CD4-positive, alpha-beta T cell treated with Interleukin-17A for 4 hours (primary cell): ENCODE results near the gene C2CD3.

Source experiments
- DNase-seq: peaks from one replicate; pipeline ENCODE4 v3.0.0-alpha.2; 2020; ENCODE audit warnings: mixed read lengths

C2CD3 gene, protein sequence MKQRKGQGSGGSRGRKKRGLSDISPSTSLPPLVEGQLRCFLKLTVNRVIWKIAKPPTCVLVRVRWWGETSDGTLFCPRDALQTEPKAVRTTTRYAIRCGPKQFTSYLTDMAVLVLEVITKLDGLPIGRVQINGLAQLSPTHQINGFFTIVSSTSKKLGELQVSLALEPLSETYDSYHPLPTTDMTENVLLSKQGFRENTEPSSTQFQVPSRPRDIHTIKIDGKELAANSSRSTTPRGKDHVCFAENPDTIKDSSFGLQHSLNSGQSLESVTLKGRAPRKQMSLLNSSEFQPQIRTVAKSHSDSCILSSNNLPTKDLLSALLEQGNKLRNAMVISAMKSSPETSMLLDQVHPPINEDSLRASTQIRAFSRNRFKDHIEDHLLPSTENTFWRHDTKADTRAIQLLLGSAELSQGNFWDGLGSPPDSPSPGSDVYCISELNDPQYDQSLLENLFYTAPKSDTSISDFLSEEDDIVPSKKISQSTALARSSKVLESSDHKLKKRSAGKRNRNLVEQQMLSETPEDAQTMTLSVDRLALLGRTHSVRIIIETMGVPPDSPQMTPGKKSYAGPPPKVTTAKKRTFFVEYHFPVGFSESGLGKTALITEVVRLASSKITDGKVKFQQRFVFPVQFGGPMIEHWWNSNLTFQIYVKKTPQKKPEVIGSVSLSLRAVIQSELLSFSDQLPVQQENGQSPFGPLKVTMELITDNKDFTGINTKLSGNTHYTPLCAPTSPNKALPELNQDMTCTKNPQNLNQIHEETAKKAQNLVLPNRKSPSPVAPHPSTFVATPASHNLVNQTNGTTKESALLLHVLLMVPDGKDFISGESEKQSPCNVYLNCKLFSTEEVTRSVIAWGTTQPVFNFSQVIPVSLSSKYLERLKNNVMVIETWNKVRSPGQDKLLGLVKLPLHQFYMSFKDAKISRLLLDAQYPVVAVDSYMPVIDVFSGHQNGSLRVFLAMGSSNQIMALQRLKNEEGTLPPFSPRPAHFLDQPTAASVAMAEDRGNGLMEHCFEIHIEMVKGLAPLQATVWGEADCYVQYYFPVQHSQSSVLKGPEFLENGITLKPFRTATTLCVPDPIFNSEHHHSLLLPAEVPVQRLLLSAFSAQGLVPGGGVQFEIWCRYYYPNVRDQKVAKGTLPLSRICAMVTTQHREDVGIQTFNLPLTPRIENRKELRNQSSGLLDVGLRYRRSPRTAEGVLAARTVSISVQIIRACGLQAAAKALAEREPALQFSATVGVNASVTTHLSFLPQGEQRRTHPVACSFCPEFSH (N-terminal part only)

DNA sequence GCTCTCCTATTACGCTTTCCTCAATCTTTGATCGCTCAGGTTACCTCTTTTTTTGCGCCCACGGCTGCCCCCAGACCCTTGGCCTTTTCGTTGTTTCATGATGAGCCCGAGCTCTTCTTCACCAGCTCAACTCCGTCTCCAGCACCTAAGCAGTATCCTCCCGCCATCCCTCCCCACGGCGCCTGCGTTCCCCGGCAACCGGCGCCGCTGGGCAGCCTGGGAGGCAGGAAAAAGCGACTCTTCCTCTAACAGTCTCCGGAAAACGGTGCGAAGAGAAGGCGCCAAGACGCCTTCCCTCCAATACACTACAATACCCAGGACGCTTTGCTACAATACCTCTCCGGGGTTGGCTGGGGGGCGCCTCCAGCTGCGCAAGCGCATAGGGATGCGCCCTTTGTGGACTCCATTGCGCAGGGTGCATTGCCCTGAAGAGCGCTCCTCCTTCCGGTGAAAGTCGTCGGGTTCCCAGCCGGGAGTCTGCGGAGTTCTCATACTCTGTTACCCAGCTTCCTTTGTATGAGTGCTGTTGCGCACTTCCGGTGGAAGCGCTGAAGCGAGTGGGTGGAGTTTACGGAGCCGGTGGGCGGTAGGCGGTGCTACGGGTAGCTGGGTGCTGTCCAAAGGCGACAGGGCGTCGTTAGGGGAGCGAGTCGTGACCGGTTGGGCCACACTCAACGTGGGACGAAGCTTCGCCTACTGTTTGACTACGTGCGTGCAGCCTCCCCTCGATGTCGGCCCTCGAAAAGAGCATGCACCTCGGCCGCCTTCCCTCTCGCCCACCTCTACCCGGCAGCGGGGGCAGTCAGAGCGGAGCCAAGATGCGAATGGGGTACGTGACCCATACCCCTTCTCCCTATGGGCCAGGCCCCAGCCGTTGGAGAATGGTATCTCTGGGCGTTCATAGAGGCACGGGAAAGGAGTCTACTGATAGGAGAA, at the start of gene C2CD3, which contains the start of gene PPME1:
Gene C2CD3 (minus strand): TSS at position 309 of the 936 bp plus-strand sequence. CDS start 210 bp downstream, at position 99.
Gene PPME1 (plus strand): TSS at position 596 of the 936 bp plus-strand sequence. CDS start 133 bp downstream, at position 729.
- peak; percentile 96 for DNase-seq

DNA sequence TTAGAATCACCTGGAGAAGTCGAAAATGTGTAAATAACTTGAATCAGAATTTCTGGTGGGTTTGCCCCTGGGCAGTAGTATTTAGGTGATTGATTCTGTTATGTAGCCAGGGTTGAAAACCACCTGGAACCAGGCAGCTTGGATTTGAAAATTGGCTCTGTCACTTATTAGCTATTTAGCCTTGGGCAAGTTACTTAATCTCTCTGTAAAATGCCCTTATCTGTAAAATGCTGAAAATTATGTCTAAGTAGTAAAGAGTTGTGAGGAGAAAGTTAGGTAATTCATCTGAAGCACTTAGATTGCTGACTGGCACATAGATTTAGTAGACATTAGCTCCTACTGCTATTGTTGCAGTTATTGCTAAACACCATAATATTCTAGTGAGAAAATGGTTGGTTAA, 49.6 kb upstream of the C2CD3 start:
- DNase-seq: no peak

DNA sequence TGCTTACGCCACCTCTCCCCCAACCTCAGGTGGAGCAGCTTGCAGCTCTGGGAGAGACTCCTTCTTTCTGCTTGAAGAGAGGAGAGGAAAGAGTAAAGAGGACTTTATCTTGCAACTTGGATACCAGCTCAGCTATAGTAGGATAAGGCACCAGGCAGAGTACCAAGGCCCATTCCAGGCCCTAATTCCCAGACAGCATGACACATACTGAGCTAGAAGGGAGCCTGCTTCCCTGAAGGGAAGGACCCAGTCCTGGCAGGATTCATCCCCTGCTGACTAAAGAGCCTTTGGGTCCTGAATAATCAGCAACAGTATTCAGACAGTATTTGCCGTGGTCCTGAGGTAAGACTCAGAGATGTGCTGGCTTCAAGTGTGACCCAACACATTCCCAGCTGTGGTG, 41.7 kb upstream of the C2CD3 start:
- DNase-seq: no peak

DNA sequence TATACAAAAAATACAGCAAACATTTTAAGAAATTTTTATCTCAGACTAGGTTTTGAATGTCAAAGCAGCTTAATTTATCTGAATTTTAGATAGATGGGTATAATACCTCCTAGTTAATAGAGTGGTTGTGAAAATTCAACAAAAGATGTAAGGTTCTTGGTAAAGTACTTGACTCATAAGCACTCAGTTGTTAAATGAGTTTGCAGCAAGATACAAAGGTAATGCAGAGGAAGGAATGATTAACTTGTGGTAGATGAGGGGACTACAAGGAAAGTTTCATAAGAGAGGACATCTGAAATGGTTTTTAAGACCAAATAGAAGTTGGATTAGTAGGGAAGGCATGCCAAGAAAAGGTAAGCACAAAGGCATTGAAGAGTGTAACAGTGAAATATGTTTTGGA, 37.7 kb upstream of the C2CD3 start:
- DNase-seq: no peak

DNA sequence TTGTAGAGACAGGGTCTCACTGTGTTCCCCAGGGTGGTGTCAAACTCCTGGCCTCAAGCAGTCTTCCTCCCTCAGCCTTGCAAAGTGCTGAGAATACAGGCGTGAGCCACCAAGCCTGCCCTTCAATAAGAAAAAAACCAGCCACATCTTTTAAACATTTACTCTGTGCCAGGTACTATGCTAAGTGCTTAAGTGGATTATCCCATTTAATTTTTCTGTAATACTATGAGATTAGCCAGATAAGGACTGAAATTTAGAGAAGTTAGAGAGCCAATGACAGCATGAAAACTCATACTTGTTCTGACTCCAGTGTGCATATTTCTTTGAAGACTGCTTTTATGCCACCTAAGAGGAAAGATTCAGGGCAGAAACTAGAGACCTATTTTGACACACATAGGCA, 35.9 kb upstream of the C2CD3 start:
- DNase-seq: no peak

DNA sequence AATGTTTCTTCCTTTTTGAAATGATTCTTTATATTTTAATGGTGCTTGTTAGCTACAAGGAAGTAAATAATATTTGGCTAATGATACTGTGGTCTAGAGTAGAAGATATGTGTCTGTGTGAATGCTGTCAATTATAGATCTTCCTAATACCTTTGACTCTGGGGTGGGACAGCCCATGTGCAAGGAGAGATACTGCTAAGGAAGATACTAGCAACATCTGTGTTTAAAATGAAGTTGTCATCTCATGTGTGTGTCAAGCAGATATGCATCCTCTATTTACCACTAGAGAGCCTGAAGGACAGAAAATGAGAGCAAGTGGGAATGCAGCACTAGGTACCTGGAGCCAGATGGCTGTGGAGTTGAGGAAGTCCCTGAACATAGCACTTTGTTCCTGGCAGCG, 34.4 kb upstream of the C2CD3 start:
- DNase-seq: no peak

DNA sequence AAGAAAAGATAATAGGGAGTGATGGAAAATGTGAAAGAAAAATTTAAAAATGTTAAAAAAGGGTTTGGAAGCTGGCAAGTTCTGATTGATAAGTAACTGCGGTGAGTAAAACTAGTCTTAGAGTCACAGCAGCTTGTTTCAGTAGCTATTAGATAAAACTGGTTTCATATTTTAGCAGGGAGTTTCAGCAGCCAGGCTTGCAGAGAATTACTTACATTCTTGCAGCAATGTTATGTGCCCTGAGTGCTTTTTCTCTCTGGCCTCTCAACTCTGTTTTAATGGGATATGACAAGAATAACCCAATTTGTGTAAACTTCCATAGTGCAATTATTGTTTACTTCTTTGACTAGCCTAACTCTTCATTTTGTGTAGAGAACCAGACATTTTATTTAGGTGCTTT, 33.9 kb upstream of the C2CD3 start:
- DNase-seq: no peak

DNA sequence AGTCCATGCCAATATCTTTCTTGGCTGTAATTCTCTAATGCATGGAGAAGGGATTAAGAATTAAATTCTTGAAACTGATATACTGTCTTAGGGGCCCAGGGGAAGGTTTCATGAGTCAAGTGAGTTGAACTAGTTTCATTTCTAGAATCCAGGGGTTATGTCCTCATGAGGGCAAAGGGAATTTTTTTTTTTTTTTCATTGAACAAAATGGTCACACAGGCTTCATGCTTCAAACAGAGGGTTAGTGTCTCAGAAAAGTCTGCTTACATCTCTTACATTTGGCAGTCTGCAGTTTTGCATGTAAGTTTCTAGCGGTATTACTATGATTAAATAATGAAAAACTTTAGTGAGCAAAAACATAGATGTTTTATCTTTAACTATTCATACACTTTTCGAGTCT, 33.2 kb upstream of the C2CD3 start:
- no peak for DNase-seq

DNA sequence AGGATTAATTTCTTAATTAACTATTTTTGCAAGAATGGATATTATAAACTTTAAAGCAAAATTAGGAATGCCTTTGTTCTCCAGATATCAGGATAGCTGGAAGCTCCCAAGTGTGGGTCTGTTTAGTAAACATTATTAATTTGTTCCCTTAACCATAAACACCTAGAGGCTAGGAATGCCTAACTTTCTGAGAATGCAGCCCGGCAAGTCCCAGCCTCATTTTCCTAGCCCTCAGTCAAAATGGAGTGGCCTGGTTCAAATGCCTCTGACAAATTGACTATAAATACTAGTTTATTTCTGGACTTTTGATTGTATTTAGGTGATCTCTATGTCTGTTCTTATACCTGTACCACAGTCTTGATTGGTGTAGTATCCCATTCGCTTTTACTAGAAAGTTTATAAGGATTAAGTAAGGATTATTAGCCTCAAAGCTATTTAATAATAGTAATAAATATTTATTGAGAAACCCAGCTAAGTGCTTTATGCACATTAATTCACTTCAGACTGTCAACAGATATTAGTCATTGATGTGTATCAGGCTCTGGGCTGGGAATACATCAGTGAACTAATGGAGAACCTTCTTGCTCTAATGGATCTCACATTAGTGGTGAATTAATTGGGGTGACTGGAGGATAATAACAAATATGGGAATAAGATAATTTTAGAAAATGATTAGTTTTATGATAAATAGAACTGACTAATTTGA, 26.1 kb upstream of the C2CD3 start:
- no peak for DNase-seq

DNA sequence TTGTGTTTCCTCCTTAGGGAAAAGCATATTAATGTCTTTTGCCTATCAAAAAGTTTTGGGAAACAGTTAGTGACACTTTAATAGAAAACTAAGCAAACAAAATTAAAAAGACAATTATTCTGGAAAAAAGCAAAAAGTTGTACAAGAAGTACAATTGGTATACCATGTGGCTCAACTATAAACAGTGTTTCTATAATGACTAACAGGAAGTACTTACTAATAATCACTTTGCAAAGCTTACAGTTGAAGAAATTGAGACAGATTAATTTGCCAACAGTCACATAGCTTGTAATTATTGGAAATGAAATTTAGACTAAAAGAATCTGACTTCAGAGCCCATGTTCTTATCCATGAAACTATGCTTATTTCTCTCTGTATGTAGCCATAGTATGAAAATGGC, 25.0 kb upstream of the C2CD3 start:
- no peak for DNase-seq

DNA sequence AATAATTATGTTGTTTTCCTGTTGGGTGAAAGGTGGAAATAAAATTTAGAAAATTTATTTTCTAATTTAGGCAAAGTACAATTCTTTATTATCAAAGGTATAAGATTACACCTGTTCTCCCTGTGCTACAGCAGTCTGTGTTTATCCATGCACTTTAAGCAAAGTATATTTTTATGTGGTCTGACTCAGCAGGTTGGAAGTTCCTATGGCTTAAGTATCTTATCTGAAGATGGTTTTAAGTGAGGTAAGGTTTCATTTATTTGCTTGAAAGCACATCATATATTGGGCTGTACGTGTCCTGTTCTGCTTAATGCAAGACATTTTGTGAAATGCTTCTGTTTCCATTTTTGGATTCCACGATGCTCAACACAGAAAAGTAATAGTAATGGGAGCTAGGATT, 14.9 kb upstream of the C2CD3 start:
- DNase-seq: no peak

DNA sequence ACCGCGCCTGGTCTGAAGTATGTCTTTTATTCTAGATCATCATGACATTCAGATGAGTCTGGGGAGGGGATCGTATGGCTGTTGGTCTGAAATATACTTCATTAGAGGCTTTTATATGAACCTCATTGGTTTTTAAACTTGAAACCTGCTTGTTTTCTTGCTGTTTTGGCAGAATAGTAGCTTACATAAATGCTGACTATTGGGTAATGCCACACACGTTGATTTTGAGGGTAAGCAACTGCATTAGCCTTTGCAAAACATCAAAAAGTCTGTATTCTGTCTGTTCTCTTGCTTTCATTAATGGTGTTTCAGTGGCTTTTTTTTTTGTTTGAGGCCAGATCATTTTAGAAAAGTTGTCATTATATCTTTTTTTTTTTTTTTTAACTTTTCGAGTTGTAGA, 14.5 kb upstream of the C2CD3 start:
- DNase-seq: no peak

DNA sequence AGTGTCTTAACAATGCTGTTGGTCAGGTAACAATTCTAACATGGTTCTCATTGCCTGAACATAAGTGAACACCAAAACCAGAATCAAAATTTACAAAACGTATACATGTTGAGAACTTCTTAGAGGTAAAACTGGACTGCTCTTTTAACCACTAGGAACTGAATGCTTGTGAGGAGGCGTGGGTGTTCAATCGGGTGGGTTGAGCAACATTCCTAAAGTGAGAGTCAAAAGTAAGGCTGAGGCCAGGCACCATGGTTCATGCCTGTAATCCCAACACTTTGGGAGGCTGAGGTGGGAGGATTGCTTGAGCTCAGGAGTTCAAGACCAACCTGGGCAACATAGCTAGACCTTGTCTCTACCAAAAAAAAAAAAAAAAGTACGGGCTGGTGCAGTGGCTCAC, 11.8 kb upstream of the C2CD3 start:
- DNase-seq: no peak

DNA sequence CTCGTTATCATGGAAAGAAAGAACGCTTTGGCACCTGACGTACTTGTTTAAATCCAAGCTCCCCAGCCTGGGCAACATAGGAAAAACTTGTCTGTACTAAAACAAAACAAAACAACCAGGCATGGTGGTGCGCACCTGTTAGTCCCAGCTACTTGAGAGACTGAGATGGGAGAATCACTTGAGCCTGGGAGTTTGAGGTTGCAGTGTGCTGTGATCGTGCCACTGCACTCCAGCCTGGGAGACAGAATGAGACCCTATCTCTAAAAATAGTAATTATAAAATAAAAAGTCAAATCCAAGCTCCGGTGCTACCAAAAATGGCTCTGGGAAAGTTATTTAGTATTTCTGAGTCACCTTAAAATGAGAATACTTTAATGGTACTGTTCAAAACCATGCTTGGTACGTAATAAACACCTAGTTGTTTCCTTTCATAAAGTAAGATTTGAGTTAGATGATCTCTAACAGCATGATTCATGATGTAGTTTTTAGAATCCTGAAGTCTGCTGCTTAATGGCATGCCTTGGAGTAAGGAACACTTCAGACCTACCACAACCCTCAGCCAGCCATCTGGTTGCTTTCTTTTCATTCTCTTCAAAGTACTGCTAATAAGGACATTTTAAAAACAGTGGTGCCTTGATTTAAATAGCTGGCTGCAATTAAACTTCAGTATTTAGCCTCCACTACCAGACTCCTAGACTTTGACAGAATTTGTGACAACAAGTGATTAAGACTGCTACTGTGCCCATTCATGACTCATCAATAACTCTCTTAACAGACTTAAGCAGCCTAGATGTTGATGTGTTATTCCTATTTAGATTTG, 8.6 kb upstream of the C2CD3 start:
- DNase-seq: no peak

DNA sequence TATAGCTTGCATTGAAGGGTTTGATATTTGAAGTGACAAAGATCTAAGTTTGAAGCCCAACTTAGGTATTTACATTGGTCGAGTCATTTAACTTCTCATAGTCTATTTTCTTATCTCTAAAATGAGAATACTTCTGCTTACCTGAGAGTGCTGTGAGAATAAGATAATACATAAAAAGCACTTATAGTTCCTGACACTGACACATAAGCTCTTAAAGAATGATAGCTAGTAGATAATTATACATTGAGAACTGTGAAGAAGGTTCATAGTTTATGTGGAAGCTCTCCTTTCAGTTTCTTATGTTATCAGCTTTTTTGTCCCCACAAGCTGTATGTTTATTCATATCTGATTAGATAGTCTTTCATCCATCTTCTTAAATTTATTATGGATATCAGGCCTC, 5.1 kb upstream of the C2CD3 start:
- DNase-seq: no peak

DNA sequence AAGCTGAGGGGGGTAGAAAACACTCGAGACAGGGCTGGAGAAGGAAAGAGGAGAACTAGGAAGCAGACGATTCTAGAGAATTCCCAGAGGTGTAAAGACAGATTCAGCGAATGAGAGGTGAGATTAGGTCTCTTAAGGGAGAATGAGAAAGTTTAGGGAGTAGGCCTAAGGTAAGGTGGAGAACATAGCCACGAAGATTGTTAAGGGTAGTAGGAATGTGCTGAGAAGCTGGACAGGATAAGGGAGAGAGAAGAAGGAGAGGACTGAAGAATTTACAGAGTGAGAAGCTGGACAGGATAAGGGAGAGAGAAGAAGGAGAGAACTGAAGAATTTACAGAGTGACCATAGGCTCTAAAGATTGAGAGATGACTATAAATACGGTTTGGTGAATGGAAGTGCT, 1.2 kb upstream of the C2CD3 start:
- DNase-seq: no peak

DNA sequence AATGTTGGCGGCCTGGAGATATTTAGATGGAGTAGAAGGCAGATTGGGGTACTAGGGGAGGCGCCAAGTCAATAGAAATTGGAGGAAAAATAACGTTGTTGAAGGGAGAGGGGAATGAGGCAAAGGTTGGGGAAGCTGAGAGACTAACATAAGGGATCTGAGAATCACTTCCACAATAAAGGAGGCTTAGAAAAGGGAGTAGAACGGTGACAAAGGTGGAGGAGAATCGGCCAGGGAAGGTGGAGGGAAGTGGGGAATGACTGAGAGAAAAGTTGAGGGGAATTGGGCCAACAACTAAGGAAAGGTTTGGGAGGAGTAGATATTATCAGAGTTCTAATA, 797 bp upstream of the C2CD3 start:
- DNase-seq: no peak

DNA sequence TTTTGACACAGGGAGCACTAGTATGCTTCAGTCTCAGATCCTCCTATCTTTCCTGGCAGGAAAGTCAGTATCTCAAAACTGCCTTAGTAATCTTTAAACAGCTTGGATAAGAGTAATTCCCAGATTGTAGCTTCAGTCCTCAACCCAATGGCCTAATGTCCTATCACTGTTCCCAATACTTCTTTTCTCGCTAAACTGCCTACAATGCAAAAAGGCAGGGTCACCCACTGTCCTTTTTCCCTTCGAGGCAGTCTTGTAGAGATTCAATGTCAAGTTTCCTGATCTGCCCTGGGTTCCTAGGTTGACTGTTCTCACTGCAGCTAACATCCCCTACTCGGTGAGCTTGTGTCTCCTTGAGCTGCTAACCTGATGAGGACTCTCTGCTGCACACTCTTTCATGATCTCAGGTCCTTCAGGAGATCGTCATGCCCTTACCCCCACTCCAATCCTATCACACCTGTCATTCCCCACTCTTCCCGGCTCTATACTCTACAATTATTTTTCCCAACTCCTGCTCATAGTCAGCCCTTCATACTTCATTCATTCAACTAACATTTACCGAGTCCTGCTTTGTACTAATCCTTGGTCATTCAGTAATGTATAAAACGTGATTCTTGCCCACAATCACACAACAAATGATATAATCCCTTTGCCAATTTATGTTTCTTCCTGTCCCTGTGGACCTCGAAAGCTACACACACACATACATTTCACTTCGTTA, 904 bp downstream of the C2CD3 start:
- DNase-seq: no peak

DNA sequence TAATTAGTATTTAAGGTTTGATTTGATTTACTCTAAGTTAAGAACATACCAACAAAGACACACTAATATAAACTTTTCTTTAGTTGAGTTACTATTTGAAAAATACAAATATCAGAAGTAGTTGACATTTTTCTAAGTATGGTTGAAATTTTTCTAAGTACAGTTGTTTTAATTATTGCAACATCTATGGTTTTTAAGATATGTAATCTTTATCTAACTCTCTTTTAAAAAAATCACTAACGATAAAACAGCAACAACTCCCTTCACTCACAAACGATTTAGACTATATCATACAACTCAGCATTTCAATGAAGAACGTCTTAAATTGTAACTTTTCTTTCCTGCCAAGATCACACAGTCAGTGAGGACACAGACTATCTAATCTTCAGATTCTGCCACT, 2.0 kb downstream of the C2CD3 start:
- DNase-seq: no peak
